Left colon (tissue), 2 donors: ENCODE data around the gene P3H2. TPM values are rescaled to one million over a fixed set of nuclear protein-coding genes. Genes with fewer than 3 reads are reported as not detected.

Experiments used
- ATAC-seq: fragments of 200-7000 bp; cut with Tn5 transposase; one replicate; pipeline ENCODE4 v1.9.1; 2020; ENCODE audit warnings: mild to moderate bottlenecking, moderate library complexity
- DNase-seq, 2 donors: peaks; one replicate each; pipeline ENCODE4 v3.0.0-alpha.2; 2020
- intact Hi-C, 2 donors: fragments of 100-400 bp; cut with DNase I in 1 of 2; cut with micrococcal nuclease in 1 of 2; formaldehyde crosslinking; loops; one replicate each; pipeline versions ENCODE4 v1.11.2 to v1.14.0; 2022; cut with DNase I, micrococcal nuclease
- total RNA-seq, 2 donors: library from RNA; stranded (reverse); fragmentation: NEBNext Ultra II Directional; extraction: Animal tissue kit (Norgen Biotek cat#: 25700); gene quantifications; one replicate each; pipeline ENCODE4 v1.2.1, GENCODE V29; 2021
- donor health status: DM: no; HTN: no; CAD: no.
- donor health status: DM: yes; HTN: yes; CAD: no.

The P3H2 gene
- total RNA-seq, 2 donors from 2014 or later, result 39.5 to 46.4 TPM

DNA sequence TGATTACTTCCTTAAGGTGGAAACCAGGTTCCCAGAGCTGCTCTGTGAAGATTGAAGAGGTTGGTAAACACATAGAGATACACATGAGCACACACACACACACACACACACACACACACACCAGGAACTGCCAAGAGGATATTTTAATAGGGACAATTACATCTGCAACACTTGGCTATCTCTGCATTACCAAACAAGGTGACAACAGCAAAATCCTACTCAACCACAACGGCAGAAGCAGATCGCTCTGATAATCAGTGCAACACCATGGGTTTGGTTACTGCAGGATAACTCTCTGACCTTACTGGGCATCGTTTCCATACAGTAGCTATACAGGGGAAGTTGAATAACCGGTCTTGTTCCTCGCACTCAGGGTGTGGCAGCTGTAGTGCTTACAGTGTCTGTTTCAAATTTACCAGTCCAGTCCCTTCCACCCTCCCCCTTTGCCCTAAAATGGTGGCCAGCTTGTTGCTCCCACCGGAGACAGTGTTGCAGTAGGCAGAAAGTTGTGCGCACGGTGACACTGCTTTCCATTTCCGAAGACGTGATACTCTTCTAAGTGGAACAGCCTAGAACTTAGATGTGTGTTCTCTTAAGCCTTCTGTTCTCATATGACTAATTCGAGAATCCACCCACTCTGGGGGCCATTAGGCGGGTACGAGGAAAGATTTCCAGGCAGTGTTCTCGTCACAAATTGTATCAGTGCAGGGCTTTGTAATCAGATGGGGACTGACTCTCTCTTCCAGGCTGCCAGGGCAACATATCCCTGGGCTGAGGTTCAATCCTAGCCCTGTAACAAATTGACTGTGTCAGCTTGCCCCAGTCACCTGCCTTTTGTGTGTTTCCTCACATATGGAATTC lies 176.2 kb downstream of the P3H2 start:
- DNase-seq, result peak; percentile 72 to 79
- intact Hi-C loops, result loop anchor here in 1 of 2 donors (10.0 kb wide), 1 partner anchor 670 kb away; no protein-coding TSS in a partner anchor
- ATAC-seq, result peak; percentile 89

DNA sequence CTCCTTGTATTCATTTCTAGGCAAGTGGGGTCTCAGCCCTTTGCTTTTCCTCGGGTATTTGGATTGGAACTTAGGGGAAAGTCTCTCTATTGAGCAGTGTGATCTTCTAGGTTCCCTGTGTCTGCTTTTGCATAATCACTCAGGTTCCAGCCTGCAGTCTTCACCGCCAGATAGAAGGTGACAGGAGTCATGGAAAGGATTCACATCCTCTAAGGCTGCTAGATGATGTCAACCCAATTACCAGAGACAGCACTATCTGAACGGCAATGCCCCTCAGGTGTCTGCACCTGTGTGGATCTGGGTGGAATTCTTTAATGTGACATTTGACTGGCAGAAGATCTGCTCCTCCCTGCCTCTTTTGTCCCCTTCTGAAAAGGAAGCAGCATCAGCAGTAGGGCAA lies 177.7 kb downstream of the P3H2 start:
- no peak for ATAC-seq
- DNase-seq, result no peak
- intact Hi-C loops, result loop anchor here in 1 of 2 donors (10.0 kb wide), 1 partner anchor 668 kb away; no protein-coding TSS in a partner anchor

DNA sequence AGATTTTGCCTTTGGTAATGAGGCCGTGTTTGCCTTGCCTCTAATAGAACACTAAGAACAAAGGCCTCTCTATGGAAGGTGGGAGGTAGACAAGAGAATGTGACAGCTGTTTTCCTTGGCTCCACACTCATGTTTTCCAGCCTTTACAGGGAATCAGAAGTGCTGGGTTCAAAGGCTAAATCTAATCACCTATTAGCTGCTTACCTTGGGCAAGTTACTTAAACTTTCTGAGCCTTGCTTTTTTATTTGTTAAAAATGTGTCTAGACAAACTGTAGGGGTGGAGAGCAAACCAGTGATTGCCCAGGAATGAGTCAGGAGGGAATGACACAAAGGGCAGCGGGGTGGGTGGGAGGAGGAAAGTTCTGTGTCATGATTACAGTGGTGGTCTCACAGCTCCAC lies 179.0 kb downstream of the P3H2 start:
- no peak for DNase-seq
- intact Hi-C loops, result loop anchor here in 1 of 2 donors (10.0 kb wide), 1 partner anchor 667 kb away; no protein-coding TSS in a partner anchor
- ATAC-seq, result peak; percentile 41

DNA sequence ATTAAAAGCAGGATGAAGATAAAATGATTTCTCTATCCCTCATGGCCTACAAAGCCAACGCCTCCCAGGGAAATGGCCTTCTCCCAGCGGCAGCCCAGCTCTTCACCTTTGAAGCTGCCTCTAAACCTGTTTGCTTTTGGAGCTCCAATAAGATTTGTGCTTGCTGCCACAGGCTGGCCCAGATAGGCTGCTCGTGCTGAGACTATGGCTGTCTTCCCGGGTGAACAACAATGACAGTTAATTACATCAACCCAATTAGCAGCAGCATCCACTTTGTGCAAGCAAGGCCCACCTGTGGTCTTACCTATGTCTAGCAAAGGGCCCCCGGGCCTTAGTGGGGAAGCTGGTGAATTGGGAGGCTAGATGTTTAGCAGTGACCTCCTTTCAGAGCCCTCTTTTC lies 179.6 kb downstream of the P3H2 start:
- peak in 1 of 2 donors; percentile 37 for DNase-seq
- peak; percentile 33 for ATAC-seq
- intact Hi-C loops, result loop anchor here in 1 of 2 donors (10.0 kb wide), 1 partner anchor 666 kb away; no protein-coding TSS in a partner anchor

DNA sequence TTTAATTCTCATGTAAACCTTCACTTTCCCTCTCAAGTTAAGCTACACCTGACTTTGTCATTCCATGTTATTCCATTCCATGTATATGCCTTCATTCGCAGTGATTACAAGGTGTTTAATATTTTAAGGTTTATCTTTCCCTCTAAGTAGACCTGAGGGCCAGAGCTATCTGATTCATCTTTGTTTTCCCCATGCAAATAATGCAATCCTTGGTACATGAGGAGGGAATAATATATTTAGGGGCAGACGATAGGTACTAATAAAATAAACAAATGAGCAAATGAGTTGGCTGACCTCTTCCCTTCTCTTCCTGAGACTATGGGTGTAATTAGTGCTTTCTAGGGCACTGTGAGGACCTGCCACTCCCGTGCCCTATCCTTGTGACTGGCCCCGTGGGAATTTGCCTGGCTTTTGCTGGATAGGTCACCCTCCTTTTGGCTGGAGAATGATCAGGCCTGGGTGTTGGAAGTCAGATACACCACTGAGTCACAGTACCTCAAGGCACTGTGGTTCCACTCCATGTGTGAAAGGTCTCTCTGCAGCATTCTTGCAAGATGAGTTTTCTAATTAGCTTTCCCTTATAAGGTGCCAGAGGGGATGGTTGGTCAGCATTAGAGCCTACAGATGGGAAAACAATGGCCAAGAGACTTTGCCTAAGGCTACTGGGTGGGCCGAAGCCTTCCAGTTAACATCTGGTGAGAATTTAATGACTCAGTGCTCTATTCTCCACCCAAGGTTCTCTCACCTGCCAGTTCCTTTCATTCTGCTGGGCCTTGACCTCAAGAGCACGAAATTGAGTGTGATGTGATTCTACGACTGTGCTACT lies 183.2 kb downstream of the P3H2 start:
- DNase-seq, result no peak
- no peak for ATAC-seq
- intact Hi-C loops, result no loop called here

DNA sequence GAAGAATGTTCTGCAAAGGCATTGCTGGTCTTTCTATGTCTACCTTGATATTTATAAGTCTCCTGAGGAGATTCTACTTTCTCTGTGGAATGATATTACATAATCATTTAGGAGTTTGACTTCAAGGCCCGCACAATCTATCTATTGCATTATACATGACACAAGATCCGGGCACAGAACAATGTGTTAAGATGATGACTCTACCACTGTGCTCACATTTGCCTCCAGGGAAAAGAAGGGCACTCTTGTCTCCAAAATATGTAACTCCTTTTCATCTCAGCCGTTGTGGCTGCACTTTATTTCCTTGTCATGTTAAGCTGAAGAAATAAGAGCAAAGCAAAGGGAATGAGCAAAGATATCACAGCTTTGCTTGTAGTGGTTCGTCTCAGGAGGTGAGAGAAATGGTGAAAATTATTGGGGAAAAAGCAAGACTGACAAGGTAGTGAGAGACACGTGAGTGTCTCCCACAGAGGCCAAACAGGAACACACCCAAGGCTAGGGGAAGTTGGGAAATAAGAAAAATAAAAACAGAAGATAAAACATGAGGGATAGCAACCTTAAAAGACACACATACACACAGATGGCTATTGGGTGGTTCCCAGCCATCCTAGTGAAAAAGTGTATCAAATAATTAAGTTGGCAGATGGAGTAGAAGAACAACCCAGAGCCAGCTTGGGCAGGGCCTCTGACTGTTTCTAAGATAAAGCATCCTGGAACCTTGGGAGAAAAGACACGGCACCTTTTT lies 184.3 kb downstream of the P3H2 start:
- DNase-seq, result no peak
- ATAC-seq, result no peak
- intact Hi-C loops, result no loop called here

DNA sequence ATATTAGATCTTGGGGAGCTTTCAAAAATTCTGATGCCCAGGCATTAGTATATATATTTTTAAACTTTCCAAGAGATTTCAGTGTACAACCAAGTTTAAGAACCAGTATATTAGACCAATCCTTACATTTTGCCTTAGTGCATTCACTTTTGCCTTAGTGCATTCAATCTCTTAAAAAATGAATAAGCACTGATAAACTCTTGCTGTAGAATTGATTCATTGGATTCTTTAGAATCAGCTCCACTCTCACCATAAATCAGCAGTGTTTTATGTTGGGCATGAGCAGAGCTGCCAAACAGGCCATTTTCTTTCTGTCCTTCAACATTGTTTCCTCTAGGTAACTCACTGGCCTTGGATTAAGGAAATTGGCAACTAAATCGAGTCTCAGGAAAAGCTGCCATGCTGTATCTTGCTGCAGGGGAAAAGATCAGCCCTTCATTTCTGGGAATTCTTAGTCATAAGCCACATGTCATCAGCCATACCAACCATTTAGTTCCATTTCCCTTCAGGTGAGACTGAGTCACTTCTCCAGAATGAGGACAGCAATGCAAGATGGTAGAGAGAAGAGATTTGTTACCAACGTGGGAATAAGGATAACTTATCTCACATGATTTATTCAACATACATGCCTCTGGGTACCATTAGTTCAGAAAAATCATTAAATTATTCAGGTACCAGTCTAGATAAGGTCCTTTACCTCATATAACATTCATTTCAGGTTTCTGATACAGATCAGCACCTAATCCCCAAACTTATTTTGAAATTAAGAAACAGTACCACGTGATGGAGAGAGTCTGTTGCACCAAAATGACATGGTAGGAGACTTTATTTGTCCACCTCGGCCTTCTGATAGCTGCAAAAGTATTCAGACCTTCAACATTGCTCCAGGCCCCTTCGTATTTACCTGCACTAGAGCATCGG lies 192.5 kb downstream of the P3H2 start:
- no peak for ATAC-seq
- DNase-seq, result no peak
- intact Hi-C loops, result no loop called here

DNA sequence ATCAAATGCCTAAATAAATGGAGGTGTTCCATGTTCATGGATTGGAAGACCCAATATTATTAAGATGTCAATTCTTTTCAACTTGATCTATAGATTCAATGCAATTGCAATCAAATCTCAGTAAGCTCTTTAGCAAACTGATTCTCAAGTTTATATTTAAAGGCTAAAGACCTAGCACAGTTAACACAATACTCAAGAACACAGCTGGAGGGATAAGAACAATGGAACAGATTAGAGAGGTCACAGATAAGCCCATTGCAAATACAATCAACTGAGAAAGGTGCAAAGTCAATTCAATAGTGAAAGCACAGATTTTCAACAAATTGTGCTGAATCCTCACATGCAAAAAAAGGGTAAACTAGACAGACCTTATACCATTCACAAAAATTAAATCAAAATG lies 198.9 kb downstream of the P3H2 start:
- DNase-seq, result no peak
- intact Hi-C loops, result no loop called here
- ATAC-seq, result no peak

DNA sequence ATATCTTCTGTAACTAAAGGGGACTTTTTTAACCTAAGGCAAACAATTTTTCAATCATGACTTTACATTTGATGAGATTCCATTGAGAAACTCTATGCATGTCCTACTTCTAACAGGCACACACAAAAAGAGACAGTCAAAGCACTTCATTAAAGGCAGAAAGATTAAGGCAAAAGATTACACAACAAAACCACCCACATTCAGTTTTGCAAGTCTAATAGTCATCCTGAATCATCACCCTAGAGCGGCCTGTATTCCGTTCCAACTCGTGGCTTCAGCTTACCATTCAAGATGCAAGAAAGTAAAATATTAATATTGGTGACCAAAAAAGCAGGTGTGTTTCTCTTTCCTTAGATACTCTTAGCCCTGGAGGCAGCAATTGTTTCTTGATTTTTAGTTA lies 205.9 kb downstream of the P3H2 start:
- intact Hi-C loops, result no loop called here
- DNase-seq (no peak), ATAC-seq (no peak)

DNA sequence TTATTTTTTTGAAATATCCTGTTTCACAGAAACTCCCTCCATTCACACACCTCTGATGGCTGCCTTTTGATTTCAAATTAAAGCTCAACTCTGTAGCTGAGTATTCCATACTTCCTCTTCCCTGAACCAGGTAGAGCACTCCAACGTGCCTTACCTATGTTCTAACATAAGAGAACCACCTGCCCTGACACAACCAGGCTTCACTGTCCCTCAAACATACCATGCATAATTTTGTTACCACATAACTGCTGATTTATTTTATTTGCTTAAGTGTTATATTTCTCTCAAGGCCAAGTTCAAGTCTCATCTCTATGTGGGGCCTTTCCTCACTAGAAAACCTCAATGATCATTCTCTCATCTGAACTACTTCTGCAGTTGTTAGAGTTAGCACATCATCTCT lies 209.7 kb downstream of the P3H2 start:
- intact Hi-C loops, result no loop called here
- ATAC-seq (no peak), DNase-seq (no peak)

DNA sequence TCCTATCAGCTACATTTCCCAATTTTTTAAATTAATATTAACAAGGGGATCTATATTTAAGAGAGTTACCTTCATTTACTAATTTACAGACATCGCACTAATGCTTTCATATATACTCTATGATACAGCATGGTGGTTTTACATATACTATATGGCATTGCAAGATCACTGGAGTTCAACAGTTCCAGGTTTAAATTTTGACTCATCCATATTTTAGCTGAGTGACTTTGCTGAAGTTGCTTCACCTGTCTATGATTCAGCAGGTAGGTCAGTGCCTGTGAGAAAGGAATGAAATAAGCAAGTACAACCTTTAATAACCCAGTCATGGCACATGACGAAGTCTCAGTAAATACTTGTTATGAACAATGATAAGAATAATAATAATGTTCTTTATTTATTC lies 211.1 kb downstream of the P3H2 start:
- intact Hi-C loops, result no loop called here

DNA sequence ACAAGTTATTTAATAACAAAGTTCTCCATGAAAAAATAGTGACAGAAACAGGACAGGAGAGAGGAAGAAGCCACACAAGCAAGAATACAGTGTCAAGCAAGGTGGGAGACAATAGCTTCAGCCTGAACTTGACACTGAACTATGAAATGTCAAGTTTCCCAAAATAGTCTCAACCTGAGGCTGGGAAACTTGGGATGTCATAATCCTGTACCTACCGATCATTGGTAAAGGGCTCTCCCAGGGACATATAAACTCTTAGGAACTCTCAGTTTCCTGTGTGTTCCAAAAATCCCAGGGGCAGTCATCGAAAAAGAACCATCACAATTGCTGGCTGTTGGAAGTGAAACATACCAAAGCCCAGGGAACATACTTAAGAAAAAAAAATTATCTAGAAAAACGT lies 211.6 kb downstream of the P3H2 start:
- intact Hi-C loops, result no loop called here
- ATAC-seq (no peak), DNase-seq (no peak)

More for the DNA sequence above, 211.1 kb downstream of the P3H2 start:
- ATAC-seq (no peak), DNase-seq (no peak)

DNA sequence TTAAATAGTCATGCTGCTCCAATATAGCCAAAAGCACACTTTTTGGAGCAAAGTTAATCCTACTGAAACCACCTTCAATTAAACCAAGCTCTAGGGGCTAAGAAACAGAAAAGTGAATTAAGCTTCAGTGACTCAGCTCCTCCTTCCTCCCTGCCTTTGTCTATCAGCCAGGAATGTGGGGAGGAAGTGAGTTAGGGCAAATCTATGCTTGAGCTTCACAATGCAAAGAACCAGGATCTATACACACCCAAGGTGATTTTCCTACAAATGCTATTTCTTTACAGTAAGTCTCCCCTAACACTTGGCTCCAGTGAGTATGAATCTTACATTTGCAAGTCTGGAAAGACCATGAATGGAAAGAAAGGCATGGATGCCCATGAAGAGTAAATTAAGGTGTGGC lies 212.1 kb downstream of the P3H2 start:
- intact Hi-C loops, result no loop called here
- ATAC-seq (no peak), DNase-seq (no peak)

DNA sequence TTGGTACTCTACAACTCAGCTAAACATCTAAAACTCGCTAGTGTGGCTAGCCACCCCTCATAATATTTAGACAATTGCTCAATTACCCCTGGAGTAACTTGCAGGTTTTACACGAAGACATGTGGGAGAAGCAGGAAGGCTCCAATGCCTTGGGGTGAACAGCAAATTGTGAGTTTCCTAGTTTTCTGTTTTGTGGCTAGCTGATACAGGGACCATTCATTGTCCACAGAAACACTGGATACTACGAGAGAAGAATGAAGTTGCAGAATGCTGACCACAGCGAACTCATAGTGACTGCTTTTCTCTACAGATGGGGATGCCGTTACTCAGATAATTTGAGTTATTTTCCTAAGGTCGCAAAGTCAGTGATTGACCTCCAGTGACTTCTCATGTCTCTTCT lies 212.9 kb downstream of the P3H2 start:
- no peak for ATAC-seq
- no peak for DNase-seq
- intact Hi-C loops, result no loop called here
